NCI-H82 treated with DMSO at 0.1 percent for 48 hours (cell line): ENCODE data around the gene PRIMA1.
"Not testable (repeated sequence)": the region's sequence is repeated elsewhere in the genome, so short reads cannot be mapped to it uniquely, and the experiment has no call there.

Source experiments
- DNase-seq: peaks from one replicate; lab custom pipeline; 2025; ENCODE audit not compliant: unreplicated experiment; lab: John Stamatoyannopoulos, UW

PRIMA1 gene

GRCh38 chr14:93788293-93788542 lies at the start of gene PRIMA1:
PRIMA1 (minus strand) TSS chr14:93788485; CDS start chr14:93787718, 767 bp downstream.
- no peak for DNase-seq

GRCh38 chr14:93834699-93835371 lies 46.5 kb upstream of the PRIMA1 start:
- DNase-seq, result no peak

- DNase-seq, result no peak
Observed at GRCh38 chr14:93832665-93833064, 44.4 kb upstream of the PRIMA1 start.

- DNase-seq, result no peak
Observed at GRCh38 chr14:93832081-93832480, 43.8 kb upstream of the PRIMA1 start.

GRCh38 chr14:93830753-93831461 lies 42.6 kb upstream of the PRIMA1 start:
- DNase-seq, result no peak

- no peak for DNase-seq
Observed at GRCh38 chr14:93829839-93830481, 41.7 kb upstream of the PRIMA1 start.

GRCh38 chr14:93825235-93825553 lies 36.9 kb upstream of the PRIMA1 start:
- DNase-seq, result no peak

GRCh38 chr14:93824518-93825234 lies 36.4 kb upstream of the PRIMA1 start:
- DNase-seq, result peak; percentile 2

- DNase-seq, result no peak
Observed at GRCh38 chr14:93824076-93824475, 35.8 kb upstream of the PRIMA1 start.

- DNase-seq, result no peak
Observed at GRCh38 chr14:93821051-93821450, 32.8 kb upstream of the PRIMA1 start.

- DNase-seq, result no peak
Observed at GRCh38 chr14:93818857-93819256, 30.6 kb upstream of the PRIMA1 start.

GRCh38 chr14:93811676-93812075 lies 23.4 kb upstream of the PRIMA1 start:
- DNase-seq, result no peak

- DNase-seq, result no peak
Observed at GRCh38 chr14:93811020-93811419, 22.7 kb upstream of the PRIMA1 start.

GRCh38 chr14:93809491-93810420 lies 21.5 kb upstream of the PRIMA1 start:
- DNase-seq, result not testable (repeated sequence)

GRCh38 chr14:93804654-93805053 lies 16.4 kb upstream of the PRIMA1 start:
- DNase-seq, result no peak

GRCh38 chr14:93803408-93804318 lies 15.4 kb upstream of the PRIMA1 start:
- DNase-seq, result no peak

GRCh38 chr14:93799989-93800921 lies 12.0 kb upstream of the PRIMA1 start:
- DNase-seq, result no peak

GRCh38 chr14:93799617-93799988 lies 11.3 kb upstream of the PRIMA1 start:
- DNase-seq, result no peak

- DNase-seq, result no peak
Observed at GRCh38 chr14:93797536-93797935, 9.3 kb upstream of the PRIMA1 start.
